ENCODE measurements around the gene BTG1. TPM values are rescaled to one million over a fixed set of nuclear protein-coding genes. Genes with fewer than 3 reads are reported as not detected.

Gene BTG1
- total and polyA plus RNA-seq, 4 donors = 13.7 to 107 (median 28.9) TPM

Small RNA genes lying within 50 kb of the gene (small RNA-seq; reads per million reads assigned to genes)
- not detected for gene RF00019

All from liver (tissue), 5 donors.